SK-N-SH (cell line): Measurements from ENCODE around the gene RAB5IF. TPM values are rescaled to one million over a fixed set of nuclear protein-coding genes. Genes with fewer than 3 reads are reported as not detected.
"Not testable (repeated sequence)": the region's sequence is repeated elsewhere in the genome, so short reads cannot be mapped to it uniquely, and the experiment has no call there.

Source experiments
- CTCF ChIA-PET: fragments of 300-600, 350-600 bp; formaldehyde crosslinking; extraction: SDS; loops from one replicate; lab custom pipeline; 2021; lab: Yijun Ruan, JAX
- POLR2A ChIA-PET: fragments of 350-600 bp; sonication (Branson Sonifier 250); formaldehyde crosslinking; extraction: SDS; loops from one replicate; lab custom pipeline; 2020; ENCODE audit warnings: antibody characterized with exemption, inconsistent platforms; lab: Yijun Ruan, JAX
- DNase-seq: peaks from one replicate; pipeline ENCODE4 v3.0.0; 2012
- H2AFZ ChIP-seq: fragments of 200-600 bp; sonication (generic); 2 replicates; pipeline ENCODE4 v1.8.1; 2016; ENCODE audit warnings: antibody characterized with exemption, mild to moderate bottlenecking, low read depth
- H3F3A ChIP-seq: fragments of 200-600 bp; sonication (generic); replicated peaks from 2 replicates; pipeline ENCODE3; 2016; ENCODE audit warnings: antibody characterized with exemption, mild to moderate bottlenecking; ENCODE audit not compliant: insufficient read depth
- H3K27ac ChIP-seq, 2 experiments: fragments of 200-500 bp in 1 of 2; fragments of 200-600 bp in 1 of 2; sonication (Bioruptor generic) in 1 of 2; sonication (generic), shearing (Covaris generic) in 1 of 2; 2 replicates each; pipeline versions ENCODE4 v1.5.1 to v1.6.1; 2014 to 2016; ENCODE audit warnings: low read depth in 2 of 2, inconsistent platforms in 1 of 2, low read length in 1 of 2, mild to moderate bottlenecking in 1 of 2, mixed read lengths in 1 of 2
- H3K27me3 ChIP-seq: fragments of 200-600 bp; sonication (generic), shearing (Covaris generic); 2 replicates; pipeline ENCODE4 v1.6.1; 2016; ENCODE audit warnings: mixed run types; ENCODE audit not compliant: insufficient read depth
- H3K36me3 ChIP-seq, 2 experiments: fragments of 200-500 bp in 1 of 2; fragments of 200-600 bp in 1 of 2; sonication (Bioruptor generic) in 1 of 2; sonication (generic) in 1 of 2; replicated peaks in 1 of 2; 2 replicates each; pipeline versions ENCODE3 to v1.5.1; 2014 to 2016; ENCODE audit warnings: low read length in 1 of 2, mild to moderate bottlenecking in 1 of 2; ENCODE audit not compliant: insufficient read depth in 2 of 2, control insufficient read depth in 1 of 2
- H3K4me1 ChIP-seq, 2 experiments: fragments of 200-500 bp in 1 of 2; fragments of 200-600 bp in 1 of 2; sonication (Bioruptor generic) in 1 of 2; sonication (generic), shearing (Covaris generic) in 1 of 2; 2 replicates each; pipeline versions ENCODE4 v1.5.1 to v1.6.1; 2014 to 2016; ENCODE audit warnings: low read depth in 1 of 2, low read length in 1 of 2, mixed run types in 1 of 2; ENCODE audit not compliant: insufficient read depth in 2 of 2, control insufficient read depth in 1 of 2
- H3K4me2 ChIP-seq: fragments of 200-600 bp; sonication (generic), shearing (Covaris generic); 2 replicates; pipeline ENCODE4 v1.6.1; 2017; ENCODE audit warnings: mixed run types
- H3K4me3 ChIP-seq, 2 experiments: fragments of 200-500 bp in 1 of 2; fragments of 200-600 bp in 1 of 2; sonication (Bioruptor generic) in 1 of 2; sonication (generic), shearing (Covaris generic) in 1 of 2; 2 replicates each; pipeline versions ENCODE4 v1.5.1 to v1.8.1; 2014 to 2016; ENCODE audit warnings: low read depth in 2 of 2, inconsistent platforms in 1 of 2, low read length in 1 of 2, mild to moderate bottlenecking in 1 of 2, mixed read lengths in 1 of 2, moderate library complexity in 1 of 2
- H3K79me2 ChIP-seq: fragments of 200-600 bp; sonication (generic); 2 replicates; pipeline ENCODE4 v1.8.1; 2017; ENCODE audit warnings: mild to moderate bottlenecking; ENCODE audit not compliant: insufficient read depth
- H3K9ac ChIP-seq: fragments of 200-600 bp; sonication (generic); 2 replicates; pipeline ENCODE4 v1.6.1; 2017; ENCODE audit warnings: mixed run types
- H3K9me2 ChIP-seq: fragments of 200-600 bp; sonication (generic); 2 replicates; pipeline ENCODE4 v1.6.1; 2017; ENCODE audit warnings: mixed run types
- H3K9me3 ChIP-seq: fragments of 200-600 bp; sonication (generic); 2 replicates; pipeline ENCODE4 v1.6.1; 2017; ENCODE audit warnings: mixed run types, mild to moderate bottlenecking, moderate library complexity
- H4K20me1 ChIP-seq: fragments of 200-600 bp; sonication (generic); 2 replicates; pipeline ENCODE4 v1.6.1; 2017; ENCODE audit warnings: mild to moderate bottlenecking, mixed run types; ENCODE audit not compliant: insufficient read depth
- ELF1 ChIP-seq: IDR thresholded peaks from 2 replicates; pipeline ENCODE4 v1.4.0; 2012
- EZH2phosphoT487 ChIP-seq: fragments of 200-600 bp; sonication (generic); IDR thresholded peaks from 2 replicates; pipeline ENCODE4 v1.6.1; 2017; ENCODE audit warnings: low read depth, mixed run types, mild to moderate bottlenecking, antibody characterized with exemption, moderate library complexity, borderline replicate concordance
- MXI1 ChIP-seq: IDR thresholded peaks from 2 replicates; pipeline ENCODE4 v1.6.1; 2012; ENCODE audit warnings: mild to moderate bottlenecking, low read depth, low read length, improper control_type of control experiment
- SIN3A ChIP-seq: IDR thresholded peaks from 2 replicates; pipeline ENCODE4 v1.6.1; 2012; ENCODE audit warnings: low read depth, mild to moderate bottlenecking, low read length, moderate library complexity, borderline replicate concordance
- SMC3 ChIP-seq: IDR thresholded peaks from 2 replicates; pipeline ENCODE4 v1.6.1; 2012; ENCODE audit warnings: low read depth, low read length, improper control_type of control experiment
- TEAD4 ChIP-seq: IDR thresholded peaks from 2 replicates; pipeline ENCODE4 v1.4.0; 2012; ENCODE audit warnings: mild to moderate bottlenecking, borderline replicate concordance; ENCODE audit not compliant: insufficient read depth
- WGBS: methylation state at CpG from one replicate; pipeline ENCODE4 v1.1.6; 2017; ENCODE audit warnings: low lambda C conversion rate; 5-methylcytosine and 5-hydroxymethylcytosine counted together
- polyA plus RNA-seq, 3 experiments: library from polyadenylated mRNA; depleted of rRNA; stranded (reverse); fragments of >200 nt; gene quantifications; 2 replicates each; pipeline ENCODE4 v1.2.3, GENCODE V29; 2012
- TF ChIP-seq, protein P1 (sequence below): fragments of 200-600 bp; sonication (generic); IDR thresholded peaks from 2 replicates; pipeline ENCODE4 v1.6.1; 2017; ENCODE audit warnings: antibody characterized with exemption, mild to moderate bottlenecking, moderate library complexity
- TF ChIP-seq, protein P2 (sequence below): IDR thresholded peaks from 2 replicates; pipeline ENCODE4 v1.4.0; 2012; ENCODE audit warnings: low read depth, borderline replicate concordance

RAB5IF gene
- polyA plus RNA-seq, 1 of the 3 experiments (the other 2 are of a cell fraction) = 91.1 TPM

DNA sequence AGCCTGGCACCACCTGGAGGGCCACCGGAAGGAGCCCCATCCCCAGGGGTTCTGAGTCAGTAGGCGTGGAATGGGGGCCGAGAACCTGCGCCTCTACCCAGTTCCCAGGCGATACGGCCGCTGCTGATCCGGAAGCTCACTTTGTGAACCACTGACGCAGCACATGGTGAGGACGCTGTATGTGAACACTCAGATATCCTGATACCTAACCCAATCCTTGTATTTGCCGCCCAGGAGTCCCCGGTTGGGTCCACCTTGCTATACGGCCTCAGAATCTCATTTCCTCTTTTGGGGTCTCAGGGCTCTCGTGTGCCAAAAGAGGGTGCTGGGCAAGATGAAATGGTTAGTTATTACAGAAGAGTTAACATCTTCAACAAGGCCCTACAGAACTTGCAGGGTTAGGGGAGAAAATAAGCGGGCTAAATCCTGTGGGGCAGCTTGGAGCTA lies 604 bp upstream of the RAB5IF start:
- ChIA-PET POLR2A (interaction anchor here (0.7 to 1.4 kb wide), 7 partner anchors 18 to 150 kb away, joined by 3 to 6 read pairs (median 3); partner anchors contain the start of gene NDRG3), CTCF (interaction anchor here (0.6 to 3.9 kb wide), 29 partner anchors 8 to 1156 kb away, joined by 3 to 37 read pairs (median 4); partner anchors contain the start of genes DSN1, MYL9, NDRG3 and TGIF2)
- Histone ChIP-seq H3K9me2 (no peaks in the 10 kb centered on the region), H3K4me1 (peaks cover 4 to 12% of the 10 kb centered on the region in 2 experiments; a peak in 1 of 4 replicates), H4K20me1 (peaks cover 18% of the 10 kb centered on the region; the same call in 1 of the 2 replicates), H3F3A (no peaks in the 10 kb centered on the region), H2AFZ (peak overlapping the region; percentile 99), H3K27me3 (no peaks in the 10 kb centered on the region), H3K79me2 (peaks cover 38% of the 10 kb centered on the region), H3K36me3 (peaks cover 10 to 22% of the 10 kb centered on the region in 2 experiments), H3K9ac (peak overlapping the region; percentile 57), H3K9me3 (no peaks in the 10 kb centered on the region), H3K4me2 (peak overlapping the region; percentile 85; the same call in 1 of the 2 replicates), H3K27ac (peak overlapping the region; percentile 56 to 64), H3K4me3 (peak overlapping the region; percentile 19 to 99; a peak in 3 of 4 replicates)
- TF ChIP-seq EZH2phosphoT487 (no peak), SIN3A (no peak), SMC3 (no peak)
- peak; percentile 26 for DNase-seq
- WGBS = 52% methylated on average over 8 of the region's 15 CpGs

DNA sequence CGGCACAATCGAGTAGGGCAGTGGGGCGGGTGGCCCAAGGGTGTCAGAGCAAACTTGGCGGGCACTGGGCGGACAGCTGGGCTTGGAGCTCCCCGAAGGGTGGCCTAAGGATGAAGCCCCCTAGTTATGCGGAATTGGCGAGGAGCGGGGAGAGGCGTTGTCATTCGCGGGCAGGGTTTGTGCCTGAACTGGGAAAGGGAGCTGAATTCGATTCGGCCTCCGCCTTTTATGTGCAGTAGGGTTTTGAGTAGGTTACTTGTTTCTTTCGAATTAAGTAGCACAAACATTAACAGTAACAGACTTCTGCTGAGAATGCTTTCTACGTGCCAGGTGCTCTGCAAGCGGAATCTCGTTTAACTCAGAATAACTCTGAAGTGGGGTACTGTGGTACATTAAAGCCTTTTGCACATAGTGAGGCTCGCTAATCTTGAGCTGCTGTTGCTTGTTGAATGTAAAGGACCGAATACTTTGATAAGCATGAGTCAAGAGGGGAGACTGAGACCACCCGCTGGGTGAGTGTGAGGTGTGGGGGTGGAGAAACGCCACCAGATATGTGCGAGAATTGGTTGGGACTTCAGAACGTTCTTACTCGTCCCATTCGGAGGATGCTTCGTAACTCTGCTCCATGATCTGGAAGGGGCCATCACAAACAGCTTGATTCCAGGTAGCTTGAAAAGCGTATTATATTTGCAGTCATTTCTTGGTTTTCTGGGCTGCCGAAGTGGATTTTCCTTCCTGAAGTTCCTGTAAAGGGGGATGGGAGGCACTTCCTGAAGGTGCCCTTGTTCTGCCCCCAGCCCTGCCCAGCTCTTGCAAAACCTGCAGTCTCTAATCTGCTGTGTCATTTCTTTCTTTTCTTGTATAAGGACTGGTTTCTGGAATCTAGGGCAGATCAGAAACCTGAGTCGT lies 833 bp downstream of the RAB5IF start:
- POLR2A ChIA-PET = interaction anchor here (0.9 to 1.4 kb wide), 5 partner anchors 19 to 146 kb away, joined by 3 to 6 read pairs (median 5); partner anchors contain the start of gene NDRG3

DNA sequence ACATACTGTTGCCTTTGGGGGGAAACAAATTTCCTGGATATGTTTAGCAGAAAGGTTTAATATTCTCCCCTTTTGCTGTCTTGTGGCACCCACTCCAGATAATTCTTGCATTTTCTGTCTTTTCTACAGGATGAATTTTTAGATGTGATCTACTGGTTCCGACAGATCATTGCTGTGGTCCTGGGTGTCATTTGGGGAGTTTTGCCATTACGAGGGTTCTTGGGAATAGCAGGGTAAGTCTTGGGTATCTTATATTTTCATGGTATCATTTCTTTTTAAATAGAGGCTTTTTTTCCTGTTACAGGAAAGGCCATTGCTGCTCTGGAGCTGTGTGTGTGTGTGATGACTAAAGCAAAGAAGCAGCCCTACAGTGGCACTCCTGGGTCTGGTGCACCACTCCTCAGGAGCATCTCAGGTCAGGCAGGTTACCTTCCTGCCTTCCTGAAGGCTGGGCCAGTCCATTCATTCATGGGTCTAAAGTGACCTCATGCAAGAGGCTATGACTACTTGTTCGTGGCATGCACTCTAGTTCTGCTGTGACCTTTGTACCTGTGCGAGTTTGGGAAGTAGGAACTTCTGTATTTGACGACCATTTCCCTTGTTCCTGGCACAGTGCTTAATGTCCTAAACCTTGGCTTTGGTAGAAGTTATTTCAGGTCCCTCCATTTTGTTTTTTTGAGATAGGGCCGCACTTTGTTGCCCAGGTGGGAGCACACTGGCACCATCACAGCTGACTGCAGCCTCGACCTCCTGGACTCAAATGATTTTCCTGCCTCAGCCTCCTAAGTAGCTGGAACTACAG lies 2.2 kb downstream of the RAB5IF start:
- H3K79me2 ChIP-seq = peaks cover 38% of the 10 kb centered on the region
- no peak overlapping the region for H2AFZ ChIP-seq
- H3K4me1 ChIP-seq = peaks cover 4 to 12% of the 10 kb centered on the region in 2 experiments; a peak in 1 of 4 replicates
- H3K9me2 ChIP-seq = no peaks in the 10 kb centered on the region
- WGBS = 84% methylated on average over 7 of the region's 7 CpGs
- no peak for DNase-seq
- TF ChIP-seq, protein P1, sequence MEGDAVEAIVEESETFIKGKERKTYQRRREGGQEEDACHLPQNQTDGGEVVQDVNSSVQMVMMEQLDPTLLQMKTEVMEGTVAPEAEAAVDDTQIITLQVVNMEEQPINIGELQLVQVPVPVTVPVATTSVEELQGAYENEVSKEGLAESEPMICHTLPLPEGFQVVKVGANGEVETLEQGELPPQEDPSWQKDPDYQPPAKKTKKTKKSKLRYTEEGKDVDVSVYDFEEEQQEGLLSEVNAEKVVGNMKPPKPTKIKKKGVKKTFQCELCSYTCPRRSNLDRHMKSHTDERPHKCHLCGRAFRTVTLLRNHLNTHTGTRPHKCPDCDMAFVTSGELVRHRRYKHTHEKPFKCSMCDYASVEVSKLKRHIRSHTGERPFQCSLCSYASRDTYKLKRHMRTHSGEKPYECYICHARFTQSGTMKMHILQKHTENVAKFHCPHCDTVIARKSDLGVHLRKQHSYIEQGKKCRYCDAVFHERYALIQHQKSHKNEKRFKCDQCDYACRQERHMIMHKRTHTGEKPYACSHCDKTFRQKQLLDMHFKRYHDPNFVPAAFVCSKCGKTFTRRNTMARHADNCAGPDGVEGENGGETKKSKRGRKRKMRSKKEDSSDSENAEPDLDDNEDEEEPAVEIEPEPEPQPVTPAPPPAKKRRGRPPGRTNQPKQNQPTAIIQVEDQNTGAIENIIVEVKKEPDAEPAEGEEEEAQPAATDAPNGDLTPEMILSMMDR = no peak
- TF ChIP-seq TEAD4 = no peak
- TF ChIP-seq, protein P2, sequence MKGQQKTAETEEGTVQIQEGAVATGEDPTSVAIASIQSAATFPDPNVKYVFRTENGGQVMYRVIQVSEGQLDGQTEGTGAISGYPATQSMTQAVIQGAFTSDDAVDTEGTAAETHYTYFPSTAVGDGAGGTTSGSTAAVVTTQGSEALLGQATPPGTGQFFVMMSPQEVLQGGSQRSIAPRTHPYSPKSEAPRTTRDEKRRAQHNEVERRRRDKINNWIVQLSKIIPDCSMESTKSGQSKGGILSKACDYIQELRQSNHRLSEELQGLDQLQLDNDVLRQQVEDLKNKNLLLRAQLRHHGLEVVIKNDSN = no peak
- H3K9ac ChIP-seq = peak overlapping the region; percentile 92; the same call in 1 of the 2 replicates
- H3F3A ChIP-seq = peaks cover 3% of the 10 kb centered on the region
- H4K20me1 ChIP-seq = peaks cover 20% of the 10 kb centered on the region
- ChIA-PET POLR2A (no interaction called here), CTCF (interaction anchor here (1.4 kb wide), 1 partner anchor 166 kb away, joined by 7 read pairs; the partner anchor contains the start of gene DSN1)
- no peaks in the 10 kb centered on the region for H3K27me3 ChIP-seq
- H3K9me3 ChIP-seq = no peaks in the 10 kb centered on the region
- peak overlapping the region in 1 of 2 experiments; percentile 99; a peak in 1 of 4 replicates for H3K4me3 ChIP-seq
- peaks cover 25 to 35% of the 10 kb centered on the region in 2 experiments for H3K36me3 ChIP-seq
- peak overlapping the region; percentile 85 for H3K4me2 ChIP-seq
- H3K27ac ChIP-seq = no peak overlapping the region

More for the DNA sequence above, 833 bp downstream of the RAB5IF start:
- peak overlapping the region; percentile 76 to 99 for H3K4me3 ChIP-seq
- H3K79me2 ChIP-seq = peaks cover 38% of the 10 kb centered on the region
- peaks cover 13 to 31% of the 10 kb centered on the region in 2 experiments for H3K36me3 ChIP-seq
- peak overlapping the region; percentile 29 to 73; a peak in 3 of 4 replicates for H3K27ac ChIP-seq
- WGBS = 3% methylated on average over 31 of the region's 31 CpGs
- peak overlapping the region; percentile 85 for H3K4me2 ChIP-seq
- H4K20me1 ChIP-seq = peaks cover 18% of the 10 kb centered on the region; the same call in 1 of the 2 replicates
- H3K4me1 ChIP-seq = peaks cover 4 to 12% of the 10 kb centered on the region in 2 experiments; a peak in 1 of 4 replicates
- peak overlapping the region; percentile 88; the same call in 1 of the 2 replicates for H2AFZ ChIP-seq
- no peaks in the 10 kb centered on the region for H3K9me2 ChIP-seq
- H3K9me3 ChIP-seq = no peaks in the 10 kb centered on the region
- TF ChIP-seq ELF1 (0 out of 2 replicates have a peak, but pooled peaks have one; percentile 14), MXI1 (no peak)
- no peak for DNase-seq
- H3F3A ChIP-seq = peaks cover 2% of the 10 kb centered on the region
- peak overlapping the region; percentile 92 for H3K9ac ChIP-seq
- no peaks in the 10 kb centered on the region for H3K27me3 ChIP-seq
- CTCF ChIA-PET = interaction anchor here (0.7 to 3.9 kb wide), 25 partner anchors 8 to 404 kb away, joined by 3 to 37 read pairs (median 4); partner anchors contain the start of genes DSN1, NDRG3 and TGIF2

DNA sequence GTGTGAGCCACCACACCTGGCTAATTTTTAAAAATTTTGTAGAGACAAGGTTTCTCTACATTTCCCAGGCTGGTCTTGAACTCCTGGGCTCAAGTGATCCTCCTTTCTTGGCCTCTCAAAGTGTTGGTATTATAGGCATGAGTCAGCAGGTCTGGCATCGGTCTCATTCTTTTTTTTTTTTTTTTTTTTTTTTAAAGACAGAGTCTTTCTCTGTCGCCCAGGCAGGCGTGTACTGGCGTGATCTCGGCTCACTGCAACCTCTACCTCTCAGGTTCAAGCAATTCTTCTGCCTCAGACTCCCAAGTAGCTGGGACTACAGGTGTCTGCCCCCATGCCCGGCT lies 2.8 kb downstream of the RAB5IF start:
- H3K4me2 ChIP-seq, H2AFZ ChIP-seq, H3K9me3 ChIP-seq, H3K4me3 ChIP-seq, H3K27me3 ChIP-seq, H3K27ac ChIP-seq, H3F3A ChIP-seq, H3K9ac ChIP-seq, H3K9me2 ChIP-seq, DNase-seq, POLR2A ChIA-PET: not testable (repeated sequence)
- 85% methylated on average over 6 of the region's 6 CpGs for WGBS
- H3K4me1 ChIP-seq = peaks cover 4 to 12% of the 10 kb centered on the region in 2 experiments; a peak in 1 of 4 replicates
- peaks cover 38% of the 10 kb centered on the region for H3K79me2 ChIP-seq
- CTCF ChIA-PET = interaction anchor here (1.4 kb wide), 1 partner anchor 166 kb away, joined by 7 read pairs; the partner anchor contains the start of gene DSN1
- peaks cover 25% of the 10 kb centered on the region for H4K20me1 ChIP-seq
- H3K36me3 ChIP-seq = peaks cover 28 to 39% of the 10 kb centered on the region in 2 experiments
